Activated CD8-positive, alpha-beta memory T cell treated with anti-CD3 and anti-CD28 coated beads, Interleukin-2, amount 50 U/mL, for 48 hours (primary cell): ENCODE results near the gene MPHOSPH6.
"Not testable (repeated sequence)": the region's sequence is repeated elsewhere in the genome, so short reads cannot be mapped to it uniquely, and the experiment has no call there.

Source experiments
- DNase-seq: peaks from one replicate; pipeline ENCODE4 v3.0.0-alpha.2; 2020

Gene MPHOSPH6

DNA sequence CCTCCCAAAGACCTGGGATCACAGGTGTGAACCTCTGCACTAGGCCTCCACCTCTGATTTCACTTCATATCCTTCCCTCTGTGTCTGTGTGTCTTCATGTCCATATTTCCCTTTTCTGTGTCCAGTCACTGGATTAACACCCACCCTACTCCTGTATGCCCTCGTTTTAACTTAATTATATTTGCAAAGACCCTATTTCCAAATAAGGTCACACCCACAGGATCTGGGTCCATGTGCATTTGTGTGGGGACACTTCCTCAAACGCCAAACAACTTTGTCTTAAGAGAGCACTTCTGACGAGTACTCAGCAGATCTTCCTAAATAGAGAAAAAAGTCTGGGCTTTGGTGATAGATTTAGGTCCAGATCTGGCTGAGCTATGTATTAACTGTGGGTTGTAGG, 56.3 kb downstream of the MPHOSPH6 start:
- DNase-seq: no peak

DNA sequence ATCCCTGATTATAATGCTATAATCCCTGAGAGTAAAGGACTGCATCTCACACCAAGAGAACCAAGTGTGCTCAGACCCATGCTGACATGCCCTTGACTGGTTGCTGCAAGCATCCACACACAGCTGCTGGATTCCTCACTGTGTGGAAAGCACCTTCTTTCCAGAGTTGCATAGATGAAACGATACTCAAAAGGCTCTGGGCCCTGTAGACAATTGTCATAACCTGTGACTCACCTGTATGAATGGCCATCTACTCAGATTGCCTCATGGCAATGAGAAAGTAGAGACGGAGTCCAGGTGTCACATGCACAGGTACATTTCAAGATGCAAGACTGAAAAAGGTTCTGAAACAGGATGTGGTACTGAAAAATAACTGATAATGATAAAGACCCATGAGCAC, 58.1 kb downstream of the MPHOSPH6 start:
- no peak for DNase-seq

DNA sequence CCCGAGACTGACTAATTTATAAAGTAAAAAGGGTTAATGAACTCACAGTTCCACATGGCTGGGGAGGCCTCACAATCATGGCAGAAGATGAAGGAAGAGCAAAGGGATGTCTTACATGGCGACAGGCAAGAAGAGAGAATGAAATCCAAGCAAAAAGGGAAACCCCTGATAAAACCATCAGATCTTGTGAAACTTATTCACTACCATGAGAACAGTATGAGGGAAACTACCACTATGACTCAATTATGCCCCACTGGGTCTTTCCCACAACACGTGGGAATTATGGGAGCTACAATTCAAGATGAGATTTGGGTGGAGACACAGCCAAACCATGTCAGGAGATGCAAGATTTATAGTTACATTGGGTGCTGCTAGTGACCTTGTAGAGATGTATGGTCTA, 60.8 kb downstream of the MPHOSPH6 start:
- DNase-seq: not testable (repeated sequence)

DNA sequence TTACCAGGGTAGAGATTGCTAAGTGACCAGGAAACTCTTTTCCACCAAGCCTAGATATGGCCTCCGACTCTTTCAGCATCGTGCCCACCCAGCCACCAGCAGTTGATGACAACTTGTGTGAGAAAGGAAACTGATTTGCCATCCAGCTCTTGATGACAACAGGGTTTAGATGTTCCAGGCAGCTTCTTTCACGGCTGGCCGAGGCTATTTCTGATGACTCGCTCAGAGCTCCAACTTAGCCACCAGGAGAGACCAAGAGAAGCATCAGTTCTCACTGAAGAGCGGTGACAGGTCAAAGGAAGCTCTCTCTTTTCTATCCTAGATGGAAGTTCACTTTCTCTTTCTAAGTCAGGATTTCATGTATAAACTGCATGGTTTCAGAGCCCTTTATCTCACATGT, 61.2 kb downstream of the MPHOSPH6 start:
- DNase-seq: no peak

DNA sequence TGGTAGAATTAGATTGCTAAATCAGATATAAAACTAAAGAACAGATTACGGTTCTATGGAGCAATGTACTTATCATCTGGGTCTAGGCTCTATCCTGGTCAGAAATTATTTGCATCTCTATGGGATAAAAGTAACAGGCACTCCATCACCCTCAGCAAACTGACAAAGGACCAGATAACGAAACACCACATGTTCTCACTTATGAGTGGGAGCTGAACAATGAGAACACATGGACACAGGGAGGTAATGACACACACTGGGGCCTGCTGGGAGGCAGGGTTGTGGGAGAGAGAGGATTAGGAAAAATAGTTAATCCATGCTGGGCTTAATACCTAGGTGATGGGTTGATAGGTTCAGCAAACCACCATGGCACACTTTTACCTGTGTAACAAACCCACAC, 61.9 kb downstream of the MPHOSPH6 start:
- no peak for DNase-seq

DNA sequence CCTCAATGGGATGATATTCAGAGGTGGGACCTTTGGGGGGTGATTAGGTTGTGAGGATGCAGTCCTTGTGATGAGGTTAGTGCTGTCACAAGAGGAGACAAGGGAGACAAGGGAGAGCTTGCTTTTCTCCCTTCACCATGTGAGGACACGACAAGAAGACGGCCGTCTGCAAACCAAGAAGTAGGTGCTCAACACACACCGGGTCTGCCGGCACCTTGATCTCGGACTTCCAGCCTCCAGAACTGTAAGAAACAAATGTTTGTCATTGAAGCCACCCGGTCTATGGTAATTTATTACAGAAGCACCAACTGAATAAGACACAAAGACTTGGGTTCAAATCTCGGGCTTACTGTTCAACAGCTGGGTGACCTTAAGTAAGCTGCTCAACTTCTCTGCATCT, 64.9 kb downstream of the MPHOSPH6 start:
- no peak for DNase-seq
